Sigmoid colon (tissue), 4 donors: ENCODE data around the gene GABBR1.

Source experiments
- CTCF ChIP-seq, 4 experiments: fragments of 450-650 bp in 3 of 4; fragments of 200-600 bp in 1 of 4; IDR thresholded peaks; one replicate each; pipeline ENCODE4 v1.5.1; 2016 to 2019; ENCODE audit warnings: antibody characterized with exemption in 4 of 4, mild to moderate bottlenecking in 3 of 4, moderate library complexity in 2 of 4
- EP300 ChIP-seq, 4 donors: sonication (generic); formaldehyde crosslinking; IDR thresholded peaks; one replicate each; pipeline ENCODE4 v1.6.1; 2017; ENCODE audit warnings: antibody characterized with exemption in 4 of 4
- POLR2A ChIP-seq, 2 donors: fragments of 450-650 bp; IDR thresholded peaks; one replicate each; pipeline ENCODE4 v1.6.1; 2016; ENCODE audit warnings: antibody characterized with exemption in 2 of 2, mild to moderate bottlenecking in 2 of 2, moderate library complexity in 2 of 2
- POLR2AphosphoS5 ChIP-seq, 4 donors: sonication (generic); formaldehyde crosslinking; IDR thresholded peaks; one replicate each; pipeline ENCODE4 v1.6.1; 2017; ENCODE audit warnings: antibody characterized with exemption in 4 of 4

GRCh38 chr6:29520232-29520631 is 112.8 kb downstream of the GABBR1 start:
- TF ChIP-seq POLR2A (IDR thresholded peaks at IDR 0.05) = no peak
- TF ChIP-seq CTCF (IDR thresholded peaks at IDR 0.05) = no peak
- no peak for TF ChIP-seq EP300 (IDR thresholded peaks at IDR 0.05)
- TF ChIP-seq POLR2AphosphoS5 (IDR thresholded peaks at IDR 0.05) = no peak
